ENCODE measurements around the gene EVX2.

The EVX2 gene

GRCh38 chr2:176122052-176122682 is 38.4 kb upstream of the EVX2 start:
- DNase-seq (ENCODE audit: low read depth) = no peak

DNA sequence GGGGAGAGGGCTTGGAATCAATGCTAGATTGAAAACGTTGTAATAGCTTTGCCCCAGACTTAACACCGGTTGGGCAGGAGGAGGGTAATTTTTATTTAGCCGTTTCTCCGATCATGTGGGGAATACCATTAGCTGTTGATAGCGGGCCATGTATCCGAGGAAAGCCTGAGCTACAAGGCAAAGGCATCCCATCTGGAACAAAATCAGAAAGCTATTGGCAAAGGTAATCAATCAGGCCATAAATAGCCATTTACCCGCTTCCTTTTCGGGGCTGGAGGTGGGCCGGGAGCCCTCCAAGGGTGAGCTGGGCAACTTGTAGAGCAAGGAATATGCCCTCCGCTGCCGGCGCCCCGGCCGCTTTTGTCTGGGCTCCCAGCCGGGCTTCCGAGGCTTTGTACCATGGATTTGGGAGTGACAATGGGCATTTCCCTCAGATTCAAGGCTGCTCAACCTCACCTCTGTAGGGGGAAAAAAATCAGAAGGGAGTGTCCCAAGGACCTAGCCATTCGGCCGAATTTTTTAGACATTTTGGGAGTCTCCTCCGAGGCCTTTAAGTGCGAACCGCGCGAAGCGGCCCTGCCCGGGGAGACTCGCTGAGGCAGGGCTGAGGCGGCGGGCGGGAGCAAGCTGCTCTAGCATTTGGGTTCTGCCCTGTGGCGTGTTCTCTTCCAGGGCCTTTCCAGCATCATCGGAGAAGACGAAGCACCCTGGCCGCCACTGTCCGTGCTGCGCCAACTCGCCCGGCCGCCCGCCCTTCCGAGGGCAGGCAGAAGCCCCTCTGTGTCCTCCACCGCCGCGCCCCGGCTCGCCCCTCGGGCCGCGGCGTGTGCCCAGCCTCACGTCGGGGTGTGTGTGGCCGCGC is 37.7 kb upstream of the EVX2 start:
- DNase-seq (ENCODE audit: low read depth) = no peak

- no peak for DNase-seq (ENCODE audit: low read depth)
Observed at GRCh38 chr2:176120364-176121189, 36.8 kb upstream of the EVX2 start.

GRCh38 chr2:176118601-176119339 is 35.0 kb upstream of the EVX2 start:
- DNase-seq (ENCODE audit: low read depth) = no peak

GRCh38 chr2:176117823-176118371 is 34.1 kb upstream of the EVX2 start:
- DNase-seq (ENCODE audit: low read depth) = no peak

GRCh38 chr2:176117162-176117822 is 33.5 kb upstream of the EVX2 start:
- DNase-seq (ENCODE audit: low read depth) = no peak

DNA sequence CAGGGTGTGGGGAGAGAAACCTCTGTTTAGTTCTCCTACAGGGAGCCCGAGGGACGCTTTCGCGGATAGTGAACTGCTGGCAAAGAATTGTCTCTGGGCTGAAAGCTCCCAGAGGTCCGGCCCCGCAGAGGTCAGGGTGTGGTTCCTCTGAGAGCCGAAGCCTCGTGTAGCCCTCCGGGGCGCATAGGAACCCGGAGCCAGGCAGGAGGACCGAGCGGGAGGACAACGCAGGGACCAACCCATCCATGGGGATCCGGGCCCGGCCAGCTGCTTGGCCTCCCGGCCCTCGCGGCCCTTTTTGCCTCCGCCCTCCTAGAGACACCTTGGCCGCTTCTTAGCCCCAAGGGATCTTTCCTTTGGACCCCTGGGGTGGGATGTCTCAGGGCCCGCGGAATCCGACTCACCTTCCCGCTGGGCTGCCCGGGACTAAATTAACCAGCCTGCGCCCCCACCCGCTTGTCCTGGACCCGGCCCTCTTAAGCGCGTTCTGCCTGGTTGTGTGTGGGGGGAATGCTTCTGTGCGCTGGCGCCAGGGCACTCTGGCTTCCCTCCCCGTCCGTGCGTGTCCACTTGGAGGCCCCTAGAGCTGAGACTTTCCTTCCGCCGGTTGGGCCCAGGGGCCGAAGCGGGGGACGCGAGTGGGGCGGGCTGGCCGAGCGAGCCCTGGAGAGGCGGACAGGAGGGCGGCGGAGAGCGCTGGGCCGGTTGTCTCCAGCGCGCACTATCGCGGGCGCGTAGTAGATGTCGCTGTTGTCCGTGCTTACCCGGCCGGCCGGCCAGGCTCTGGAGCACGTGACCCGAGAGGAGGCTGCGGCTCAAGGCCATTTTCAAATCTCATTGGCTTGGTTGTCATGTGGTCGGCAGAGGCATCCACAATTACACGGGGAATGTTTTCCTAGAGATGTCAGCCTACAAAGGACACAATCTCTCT is 32.4 kb upstream of the EVX2 start, which contains the start of gene HOXD10:
TSS of gene HOXD10 (plus strand) at position 896 of the 931 bp plus-strand sequence. CDS start 56 bp downstream, outside the sequence.
- no peak for DNase-seq (ENCODE audit: low read depth)

DNA sequence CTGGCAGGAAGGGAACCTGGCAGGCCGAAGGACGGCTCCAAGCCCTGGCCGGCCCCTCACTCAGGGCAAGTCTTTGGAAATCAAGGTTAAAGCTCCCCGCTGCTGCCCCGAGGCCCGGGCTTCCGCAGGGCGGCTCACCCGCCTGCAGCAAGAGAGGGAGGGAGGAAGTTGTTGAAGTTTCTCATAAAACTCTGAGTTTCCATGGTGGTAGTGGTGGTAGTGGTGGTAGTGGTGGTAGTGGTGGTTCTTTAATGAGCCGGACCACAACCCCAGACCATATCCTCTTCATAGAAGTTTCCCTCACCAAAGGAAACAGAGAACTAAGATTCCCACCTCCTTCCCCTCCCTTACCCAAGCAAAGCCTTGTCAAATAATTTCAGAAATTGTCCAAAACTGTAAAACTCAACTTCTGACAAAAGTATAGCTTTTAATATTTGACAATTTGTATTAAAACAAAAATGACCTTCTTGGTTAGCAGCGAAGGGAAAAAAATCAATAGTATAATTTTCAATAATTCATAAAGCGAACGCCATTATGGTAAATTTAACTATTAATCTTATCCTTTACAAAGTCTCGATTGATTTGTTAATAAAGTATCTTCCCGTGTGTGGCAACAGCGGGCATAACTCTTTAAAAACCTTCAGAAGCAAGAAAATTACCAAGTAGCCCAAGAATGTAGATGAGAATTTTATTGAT is 31.3 kb upstream of the EVX2 start:
- DNase-seq (ENCODE audit: low read depth) = no peak

DNA sequence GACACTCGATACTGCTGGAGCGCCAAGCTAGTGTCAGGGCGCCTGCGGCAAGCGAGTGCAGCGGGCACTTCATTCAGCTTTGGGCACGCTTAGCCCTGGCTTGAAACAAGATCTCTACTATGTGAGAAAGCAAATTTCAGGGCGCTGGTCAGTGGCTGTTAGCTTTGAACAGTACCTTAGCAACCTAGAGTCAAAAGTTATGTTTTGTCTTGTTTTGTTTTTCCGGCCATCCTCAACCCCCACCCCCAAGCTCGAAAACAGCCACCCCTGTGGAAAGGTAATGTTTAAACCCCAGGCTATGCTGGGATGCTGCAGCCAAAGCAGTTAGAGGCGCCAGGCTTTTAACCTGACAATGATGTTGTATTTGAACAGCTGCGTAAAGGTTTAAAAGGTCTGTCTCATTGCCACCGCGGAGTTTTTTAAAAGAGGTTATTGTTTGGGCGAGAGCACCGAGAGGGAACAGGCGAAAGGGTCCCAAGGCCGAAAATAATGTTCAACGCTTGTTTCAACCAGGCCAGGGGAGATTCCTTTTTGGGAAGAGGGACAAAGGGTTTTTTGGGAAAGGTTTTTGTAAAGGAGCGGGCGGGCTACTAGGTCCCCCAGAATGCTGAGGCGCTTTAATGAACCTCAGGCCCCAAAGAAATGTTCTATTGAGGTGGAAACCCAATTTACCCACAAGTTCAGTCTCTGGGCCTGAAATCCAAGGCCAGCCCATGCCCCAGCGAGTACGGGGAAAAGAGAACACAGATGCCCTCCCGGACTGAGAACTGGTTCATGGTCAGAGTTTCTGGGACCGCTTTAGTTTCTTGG is 30.6 kb upstream of the EVX2 start:
- DNase-seq (ENCODE audit: low read depth) = no peak

GRCh38 chr2:176112375-176113302 is 28.9 kb upstream of the EVX2 start:
- no peak for DNase-seq (ENCODE audit: low read depth)

DNA sequence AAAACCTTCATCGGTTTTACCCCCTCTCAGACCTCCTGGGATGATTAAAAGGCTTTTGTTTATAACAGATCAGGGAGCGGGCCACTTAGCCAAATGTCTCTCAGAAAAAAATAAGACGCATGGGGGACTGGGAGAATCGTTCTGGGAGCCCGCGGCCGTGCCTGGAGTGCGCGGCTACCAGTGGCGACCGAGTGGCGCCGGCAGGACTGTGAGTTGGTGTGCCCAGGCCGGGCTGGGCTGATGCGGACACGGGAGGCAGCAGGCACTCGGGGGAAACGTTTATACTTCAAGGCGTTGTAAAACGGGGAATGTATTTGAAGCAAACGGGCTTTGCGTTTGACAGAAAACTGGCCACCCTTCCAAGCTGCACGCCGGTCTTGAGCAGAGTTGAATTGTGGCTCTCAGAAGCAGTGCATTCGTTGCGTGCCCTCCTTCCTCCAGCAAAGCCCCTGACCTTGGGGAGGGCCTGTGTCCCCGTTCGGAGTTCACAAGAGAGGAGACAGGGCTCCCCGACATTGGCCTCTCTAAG is 28.1 kb upstream of the EVX2 start:
- no peak for DNase-seq (ENCODE audit: low read depth)

GRCh38 chr2:176111309-176111663 is 27.5 kb upstream of the EVX2 start:
- DNase-seq (ENCODE audit: low read depth) = no peak

GRCh38 chr2:176110415-176111308 is 26.9 kb upstream of the EVX2 start:
- DNase-seq (ENCODE audit: low read depth) = no peak

- DNase-seq (ENCODE audit: low read depth) = no peak
Observed at GRCh38 chr2:176109946-176110345, 26.2 kb upstream of the EVX2 start.

GRCh38 chr2:176109192-176109901 is 25.6 kb upstream of the EVX2 start:
- no peak for DNase-seq (ENCODE audit: low read depth)
